Muscle layer of duodenum (tissue), 2 donors: Measurements from ENCODE around the gene ZNF438.
"Not testable (repeated sequence)": the region's sequence is repeated elsewhere in the genome, so short reads cannot be mapped to it uniquely, and the experiment has no call there.

Source experiments
- H3K27ac ChIP-seq: one replicate; pipeline ENCODE4 v1.7.0; 2013; ENCODE audit warnings: mild to moderate bottlenecking, low read length
- H3K27me3 ChIP-seq: one replicate; pipeline ENCODE4 v1.7.0; 2013; ENCODE audit warnings: low read depth, mild to moderate bottlenecking, control low read depth, low read length
- H3K36me3 ChIP-seq, 2 donors: one replicate each; pipeline ENCODE4 v1.7.0; 2013; ENCODE audit warnings: low read length in 2 of 2, control low read depth in 1 of 2, mild to moderate bottlenecking in 1 of 2; ENCODE audit not compliant: insufficient read depth in 2 of 2, control insufficient read depth in 1 of 2
- H3K4me1 ChIP-seq, 2 donors: one replicate each; pipeline ENCODE4 v1.7.0; 2013; ENCODE audit warnings: low read length in 2 of 2, mild to moderate bottlenecking in 2 of 2, control low read depth in 1 of 2, moderate library complexity in 1 of 2; ENCODE audit not compliant: insufficient read depth in 2 of 2, control insufficient read depth in 1 of 2
- H3K4me3 ChIP-seq, 2 donors: one replicate each; pipeline ENCODE4 v1.7.0; 2013; ENCODE audit warnings: low read length in 2 of 2, low read depth in 1 of 2, mild to moderate bottlenecking in 1 of 2
- H3K9me3 ChIP-seq, 2 donors: one replicate each; pipeline ENCODE4 v1.7.0; 2013; ENCODE audit warnings: low read length in 2 of 2, control low read depth in 1 of 2, mild to moderate bottlenecking in 1 of 2; ENCODE audit not compliant: control insufficient read depth in 1 of 2
- donor health status: healthy.

Gene ZNF438

DNA sequence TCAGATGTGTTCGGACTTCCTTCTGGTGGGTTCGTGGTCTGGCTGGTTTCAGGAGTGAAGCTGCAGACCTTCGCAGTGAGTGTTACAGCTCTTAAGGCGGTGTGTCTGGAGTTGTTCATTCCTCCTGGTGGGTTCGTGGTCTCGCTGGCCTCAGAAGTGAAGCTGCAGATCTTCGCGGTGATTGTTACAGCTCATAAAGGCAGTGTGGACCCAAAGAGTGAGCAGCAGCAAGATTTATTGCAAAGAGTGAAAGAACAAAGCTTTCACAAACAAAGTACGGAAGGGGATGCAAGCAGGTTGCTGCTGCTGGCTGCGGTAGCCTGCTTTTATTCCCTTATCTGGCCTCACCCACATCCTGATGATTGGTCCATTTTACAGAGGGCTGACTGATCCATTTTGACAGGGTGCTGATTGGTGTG lies 102.3 kb downstream of the ZNF438 start:
- H3K36me3 ChIP-seq = peaks cover 3 to 11% of the 10 kb centered on the region in 2 donors
- H3K4me1 ChIP-seq, H3K27ac ChIP-seq, H3K9me3 ChIP-seq, H3K4me3 ChIP-seq, H3K27me3 ChIP-seq: not testable (repeated sequence)

DNA sequence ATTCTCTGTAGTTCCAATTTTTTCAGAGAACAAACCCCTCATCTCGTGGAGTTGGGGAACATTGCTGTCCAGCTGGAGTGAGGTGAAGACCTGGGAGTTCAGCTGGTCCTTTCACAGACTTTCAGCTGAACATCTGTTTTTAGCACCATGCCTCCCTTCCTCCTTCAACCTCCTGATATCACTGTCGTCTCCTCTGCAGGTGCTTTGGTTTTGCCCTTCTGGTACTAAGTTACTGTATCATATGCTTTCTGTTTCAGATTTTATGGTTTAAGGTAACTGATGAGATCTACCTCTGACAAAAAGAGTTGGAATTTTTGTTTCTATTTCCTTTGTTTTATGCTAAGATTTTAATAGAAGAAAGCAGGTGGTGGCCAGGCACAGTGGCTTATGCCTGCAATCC lies 102.9 kb downstream of the ZNF438 start:
- Histone ChIP-seq H3K36me3 (peaks cover 3 to 11% of the 10 kb centered on the region in 2 donors), H3K27me3 (no peaks in the 10 kb centered on the region), H3K9me3 (peaks cover 0 to 6% of the 10 kb centered on the region in 2 donors), H3K4me1 (no peaks in the 10 kb centered on the region), H3K27ac (no peak overlapping the region), H3K4me3 (no peak overlapping the region)

- H3K36me3 ChIP-seq = no peaks in the 10 kb centered on the region
- H3K9me3 ChIP-seq = no peaks in the 10 kb centered on the region
Measured at GRCh38 chr10:30918651-30919050, 113.0 kb downstream of the ZNF438 start.

DNA sequence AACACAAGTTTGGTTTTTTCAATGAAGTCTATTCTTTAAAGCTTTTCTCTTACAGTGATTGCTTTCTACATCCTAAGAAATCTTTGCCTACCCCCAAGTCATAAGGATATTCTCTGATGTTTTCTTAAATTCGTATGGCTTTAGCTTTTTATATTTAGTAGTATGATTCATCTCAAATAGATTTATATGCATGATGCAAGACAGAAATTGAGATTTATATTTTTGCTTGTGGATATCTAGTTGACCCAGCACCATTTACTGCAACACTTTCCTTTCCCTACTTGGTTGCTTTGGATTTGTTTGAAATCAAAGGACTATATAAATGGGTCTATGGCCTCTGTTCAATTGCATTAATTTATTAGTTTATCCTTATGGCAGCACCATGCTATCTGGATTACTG lies 113.9 kb downstream of the ZNF438 start:
- Histone ChIP-seq H3K36me3 (no peaks in the 10 kb centered on the region), H3K27me3 (no peaks in the 10 kb centered on the region), H3K27ac (no peak overlapping the region), H3K9me3 (no peaks in the 10 kb centered on the region), H3K4me3 (no peak overlapping the region), H3K4me1 (no peaks in the 10 kb centered on the region)

More at GRCh38 chr10:30918651-30919050, 113.0 kb downstream of the ZNF438 start:
- no peaks in the 10 kb centered on the region for H3K4me1 ChIP-seq
- no peak overlapping the region for H3K4me3 ChIP-seq
- no peaks in the 10 kb centered on the region for H3K27me3 ChIP-seq
- H3K27ac ChIP-seq = no peak overlapping the region

- Histone ChIP-seq H3K4me1 (no peaks in the 10 kb centered on the region), H3K9me3 (no peaks in the 10 kb centered on the region), H3K27me3 (no peaks in the 10 kb centered on the region), H3K27ac (no peak overlapping the region), H3K4me3 (no peak overlapping the region), H3K36me3 (no peaks in the 10 kb centered on the region)
Measured at GRCh38 chr10:30917067-30917466, 114.6 kb downstream of the ZNF438 start.

- no peaks in the 10 kb centered on the region for H3K4me1 ChIP-seq
- H3K36me3 ChIP-seq = no peaks in the 10 kb centered on the region
- no peak overlapping the region for H3K27ac ChIP-seq
- H3K9me3 ChIP-seq = no peaks in the 10 kb centered on the region
- no peak overlapping the region for H3K4me3 ChIP-seq
- H3K27me3 ChIP-seq = no peaks in the 10 kb centered on the region
Measured at GRCh38 chr10:30915146-30915545, 116.5 kb downstream of the ZNF438 start.

DNA sequence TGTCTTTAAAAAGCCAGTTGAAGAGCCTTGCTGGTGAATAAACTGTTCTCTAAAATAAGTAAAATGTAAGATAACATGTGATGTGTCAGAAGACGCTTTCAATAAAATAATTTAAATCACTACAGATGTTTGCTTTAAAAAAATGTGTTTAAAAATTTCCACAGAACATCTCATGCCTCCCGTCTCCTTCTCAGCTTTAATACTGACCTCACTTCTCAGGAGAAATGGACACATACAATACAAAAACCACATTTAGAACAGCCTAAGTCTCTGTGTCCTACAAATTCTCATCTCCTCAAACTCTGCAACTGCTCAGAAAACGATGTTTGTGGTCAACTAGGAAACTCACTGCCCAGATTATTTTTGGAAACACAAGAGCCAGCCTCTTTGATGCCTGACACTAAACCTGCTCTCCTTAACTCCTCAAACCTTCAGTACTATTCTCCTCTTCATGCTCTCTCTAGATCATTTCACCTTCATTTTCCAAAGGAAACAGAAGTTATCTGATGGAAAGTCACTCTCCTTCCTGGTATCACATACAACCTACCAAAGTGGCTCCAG lies 120.3 kb downstream of the ZNF438 start:
- no peaks in the 10 kb centered on the region for H3K9me3 ChIP-seq
- H3K27me3 ChIP-seq = no peaks in the 10 kb centered on the region
- H3K4me3 ChIP-seq = no peak overlapping the region
- H3K4me1 ChIP-seq = no peaks in the 10 kb centered on the region
- peaks cover 6 to 10% of the 10 kb centered on the region in 2 donors for H3K36me3 ChIP-seq
- no peak overlapping the region for H3K27ac ChIP-seq

DNA sequence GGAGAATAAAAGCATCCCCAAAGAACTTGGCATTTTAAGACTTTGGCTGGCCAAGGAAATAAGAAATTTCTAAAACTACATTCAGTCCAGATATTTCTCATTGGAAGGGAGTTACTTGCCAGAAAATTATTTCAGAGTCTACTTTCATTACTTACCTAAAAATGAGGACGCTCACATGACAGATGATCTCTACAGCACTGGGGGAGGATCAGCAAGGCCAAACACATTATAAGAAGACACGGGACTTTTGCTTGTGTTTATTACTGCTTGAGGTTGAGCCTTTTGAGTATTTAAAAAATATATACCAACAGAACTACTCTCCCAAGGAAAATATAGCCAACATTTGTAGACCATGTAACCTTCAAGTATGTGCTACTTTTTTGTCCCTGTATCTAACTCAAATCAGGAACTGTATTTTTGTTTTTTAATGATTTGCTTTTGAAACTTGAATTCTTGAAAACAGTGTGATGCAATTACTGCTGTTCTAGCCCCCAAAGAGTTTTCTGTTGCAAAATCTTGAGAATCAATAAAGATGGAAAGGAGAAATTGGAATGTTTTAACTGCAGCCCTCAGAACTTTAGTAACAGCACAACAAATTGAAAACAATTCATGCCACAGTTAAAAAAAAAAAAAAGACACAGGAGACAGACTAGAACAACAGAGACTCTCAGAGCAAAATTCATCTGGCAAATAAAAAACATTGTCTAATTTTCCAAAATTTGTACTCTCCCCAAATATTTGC lies 128.1 kb downstream of the ZNF438 start:
- H3K9me3 ChIP-seq = no peaks in the 10 kb centered on the region
- no peaks in the 10 kb centered on the region for H3K27me3 ChIP-seq
- no peaks in the 10 kb centered on the region for H3K4me1 ChIP-seq
- no peak overlapping the region for H3K27ac ChIP-seq
- peaks cover 6 to 16% of the 10 kb centered on the region in 2 donors for H3K36me3 ChIP-seq
- H3K4me3 ChIP-seq = no peak overlapping the region

DNA sequence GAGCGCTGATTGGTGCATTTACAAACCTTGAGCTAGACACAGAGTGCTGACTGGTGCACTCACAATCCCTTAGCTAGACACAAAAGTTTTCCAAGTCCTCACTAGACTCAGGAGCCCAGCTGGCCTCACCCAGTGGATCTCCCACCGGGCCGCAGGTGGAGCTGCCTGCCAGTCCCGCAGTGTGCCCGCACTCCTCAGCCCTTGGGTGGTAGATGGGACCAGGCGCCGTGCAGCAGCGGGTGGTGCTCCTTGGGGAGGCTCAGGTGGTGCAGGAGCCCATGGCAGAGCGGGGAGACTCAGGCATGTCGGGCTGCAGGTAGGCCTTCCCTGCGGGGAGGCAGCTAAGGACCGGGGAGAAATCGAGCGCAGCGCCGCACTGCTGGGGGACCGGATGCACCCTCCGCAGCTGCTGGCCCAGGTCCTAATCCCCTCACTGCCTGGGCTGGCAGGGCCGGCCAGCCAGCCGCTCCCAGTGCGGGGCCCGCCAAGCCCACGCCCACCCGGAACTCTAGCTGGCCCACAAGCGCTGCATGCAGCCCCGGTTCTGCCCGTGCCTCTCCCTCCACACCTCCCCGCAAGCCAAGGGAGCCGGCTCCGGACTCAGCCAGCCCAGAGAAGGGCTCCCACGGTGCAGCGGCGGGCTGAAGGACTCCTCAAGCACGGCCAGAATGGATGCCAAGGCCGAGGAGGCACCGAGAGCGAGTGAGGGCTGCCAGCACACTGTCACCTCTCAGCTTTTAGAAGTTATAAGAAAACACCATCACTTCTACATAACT lies 128.9 kb downstream of the ZNF438 start:
- Histone ChIP-seq H3K27ac (no peak overlapping the region), H3K27me3 (no peaks in the 10 kb centered on the region), H3K36me3 (peaks cover 0 to 9% of the 10 kb centered on the region in 2 donors), H3K4me3 (no peak overlapping the region), H3K9me3 (no peaks in the 10 kb centered on the region), H3K4me1 (no peaks in the 10 kb centered on the region)

DNA sequence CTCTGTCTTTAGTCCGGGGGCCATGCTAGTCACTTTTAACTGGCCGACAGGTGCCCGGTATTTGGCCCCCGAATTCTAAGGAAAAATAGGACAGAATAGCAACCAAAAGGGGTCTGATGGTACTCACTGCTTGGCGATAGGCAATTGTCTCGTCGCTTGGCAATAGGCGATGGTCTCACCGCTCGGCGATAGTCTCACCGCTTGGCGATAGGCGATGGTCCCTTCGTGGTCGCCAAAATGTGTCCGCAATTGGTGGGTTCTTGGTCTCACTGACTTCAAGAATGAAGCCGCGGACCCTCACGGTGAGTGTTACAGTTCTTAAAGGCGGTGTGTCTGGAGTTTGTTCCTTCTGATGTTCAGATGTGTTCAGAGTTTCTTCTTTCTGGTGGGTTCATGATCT lies 130.2 kb downstream of the ZNF438 start:
- H3K9me3 ChIP-seq, H3K36me3 ChIP-seq, H3K4me1 ChIP-seq, H3K27ac ChIP-seq, H3K27me3 ChIP-seq, H3K4me3 ChIP-seq: not testable (repeated sequence)

GRCh38 chr10:30898964-30899363 lies 132.7 kb downstream of the ZNF438 start:
- Histone ChIP-seq H3K36me3 (peaks cover 0 to 6% of the 10 kb centered on the region in 2 donors), H3K9me3 (no peaks in the 10 kb centered on the region), H3K4me3 (no peak overlapping the region), H3K27me3 (no peaks in the 10 kb centered on the region), H3K27ac (no peak overlapping the region), H3K4me1 (no peaks in the 10 kb centered on the region)
